Measurements from ENCODE around the gene SMARCE1.

DNA sequence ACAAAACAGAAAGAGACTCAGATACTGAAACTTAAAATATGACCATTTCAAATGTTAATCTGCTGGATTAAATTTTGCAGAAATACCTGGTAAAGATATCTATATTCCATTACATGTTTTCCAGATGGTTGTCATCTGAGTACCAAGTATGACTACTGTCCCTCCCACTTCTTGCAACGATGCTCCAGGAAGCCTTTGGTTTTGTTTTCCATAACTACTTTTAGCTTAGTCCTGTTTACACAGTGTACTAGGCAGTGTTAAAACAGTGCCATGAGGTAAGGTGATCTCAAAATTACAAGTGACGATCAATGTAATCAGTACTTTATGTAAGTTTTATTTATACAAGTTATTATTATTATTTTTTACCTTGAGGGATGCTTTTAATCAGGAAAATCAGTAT, 17.8 kb downstream of the SMARCE1 start:
- TF ChIP-seq, protein P1, sequence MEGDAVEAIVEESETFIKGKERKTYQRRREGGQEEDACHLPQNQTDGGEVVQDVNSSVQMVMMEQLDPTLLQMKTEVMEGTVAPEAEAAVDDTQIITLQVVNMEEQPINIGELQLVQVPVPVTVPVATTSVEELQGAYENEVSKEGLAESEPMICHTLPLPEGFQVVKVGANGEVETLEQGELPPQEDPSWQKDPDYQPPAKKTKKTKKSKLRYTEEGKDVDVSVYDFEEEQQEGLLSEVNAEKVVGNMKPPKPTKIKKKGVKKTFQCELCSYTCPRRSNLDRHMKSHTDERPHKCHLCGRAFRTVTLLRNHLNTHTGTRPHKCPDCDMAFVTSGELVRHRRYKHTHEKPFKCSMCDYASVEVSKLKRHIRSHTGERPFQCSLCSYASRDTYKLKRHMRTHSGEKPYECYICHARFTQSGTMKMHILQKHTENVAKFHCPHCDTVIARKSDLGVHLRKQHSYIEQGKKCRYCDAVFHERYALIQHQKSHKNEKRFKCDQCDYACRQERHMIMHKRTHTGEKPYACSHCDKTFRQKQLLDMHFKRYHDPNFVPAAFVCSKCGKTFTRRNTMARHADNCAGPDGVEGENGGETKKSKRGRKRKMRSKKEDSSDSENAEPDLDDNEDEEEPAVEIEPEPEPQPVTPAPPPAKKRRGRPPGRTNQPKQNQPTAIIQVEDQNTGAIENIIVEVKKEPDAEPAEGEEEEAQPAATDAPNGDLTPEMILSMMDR (optimal IDR thresholded peaks at IDR 0.05 in 1 of 3, IDR thresholded peaks at IDR 0.05 in 1 of 3, conservative IDR thresholded peaks at IDR 0.05 in 1 of 3; ENCODE audit: extremely low read depth in 1 of 3, insufficient read depth in 2 of 3, low read length in 3 of 3), result no peak
- TF ChIP-seq EZH2 (IDR thresholded peaks at IDR 0.05; ENCODE audit: low read length), result no peak
